Nephron progenitor cell (in vitro differentiated cells): ENCODE data around the gene VWDE.
A peak's percentile ranks its signal among the peaks of the same experiment; 100 is the strongest.

Experiments used
- DNase-seq: peaks from one replicate; pipeline ENCODE4 v3.0.0; 2021
- H3K27ac Mint-ChIP-seq: 2 replicates; pipeline ENCODE4 v1.8.0; 2021; ENCODE audit warnings: mild to moderate bottlenecking, moderate library complexity, mixed read lengths
- H3K27me3 Mint-ChIP-seq: 2 replicates; pipeline ENCODE4 v1.8.0; 2021; ENCODE audit warnings: mild to moderate bottlenecking, low read depth, mixed read lengths; ENCODE audit not compliant: poor library complexity
- H3K36me3 Mint-ChIP-seq: 2 replicates; pipeline ENCODE4 v1.8.0; 2021; ENCODE audit warnings: low read depth, mixed read lengths
- H3K4me1 Mint-ChIP-seq: 2 replicates; pipeline ENCODE4 v1.8.0; 2021; ENCODE audit warnings: mixed read lengths
- H3K4me3 Mint-ChIP-seq: 2 replicates; pipeline ENCODE4 v1.8.0; 2021; ENCODE audit warnings: mild to moderate bottlenecking, moderate library complexity, mixed read lengths
- H3K9me3 Mint-ChIP-seq: 2 replicates; pipeline ENCODE4 v1.8.0; 2021; ENCODE audit warnings: mild to moderate bottlenecking, moderate library complexity, mixed read lengths
- TF ChIP-seq, protein P1 (sequence below): fragments of 200-600 bp; sonication (generic); IDR thresholded peaks from 2 replicates; pipeline ENCODE4 v1.5.0; 2021; ENCODE audit warnings: antibody characterized with exemption

The VWDE gene

DNA sequence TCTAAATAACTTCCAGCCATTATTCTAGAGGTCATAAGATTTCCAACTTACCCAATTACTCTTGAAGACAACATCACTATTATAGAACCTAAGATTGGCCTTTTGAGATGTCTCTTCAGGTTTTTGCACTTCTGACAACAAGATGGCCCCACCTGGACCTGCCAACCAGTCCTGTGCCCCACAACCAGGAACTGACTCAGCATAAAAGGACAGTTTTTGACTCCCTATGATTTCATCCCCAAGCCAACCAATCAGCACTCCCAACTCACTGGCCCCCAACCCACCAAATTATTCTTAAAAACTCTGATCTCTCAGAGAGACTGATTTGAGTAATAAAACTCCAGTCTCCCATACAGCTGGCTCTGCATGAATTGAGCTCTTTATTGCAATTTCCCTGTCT is 98.2 kb downstream of the VWDE start:
- no peak for DNase-seq
- no peaks in the 10 kb centered on the region for H3K9me3 Mint-ChIP-seq
- H3K4me1 Mint-ChIP-seq, result no peaks in the 10 kb centered on the region
- no peak overlapping the region for H3K4me3 Mint-ChIP-seq
- no peaks in the 10 kb centered on the region for H3K27me3 Mint-ChIP-seq
- H3K27ac Mint-ChIP-seq, result no peak overlapping the region
- TF ChIP-seq, protein P1, sequence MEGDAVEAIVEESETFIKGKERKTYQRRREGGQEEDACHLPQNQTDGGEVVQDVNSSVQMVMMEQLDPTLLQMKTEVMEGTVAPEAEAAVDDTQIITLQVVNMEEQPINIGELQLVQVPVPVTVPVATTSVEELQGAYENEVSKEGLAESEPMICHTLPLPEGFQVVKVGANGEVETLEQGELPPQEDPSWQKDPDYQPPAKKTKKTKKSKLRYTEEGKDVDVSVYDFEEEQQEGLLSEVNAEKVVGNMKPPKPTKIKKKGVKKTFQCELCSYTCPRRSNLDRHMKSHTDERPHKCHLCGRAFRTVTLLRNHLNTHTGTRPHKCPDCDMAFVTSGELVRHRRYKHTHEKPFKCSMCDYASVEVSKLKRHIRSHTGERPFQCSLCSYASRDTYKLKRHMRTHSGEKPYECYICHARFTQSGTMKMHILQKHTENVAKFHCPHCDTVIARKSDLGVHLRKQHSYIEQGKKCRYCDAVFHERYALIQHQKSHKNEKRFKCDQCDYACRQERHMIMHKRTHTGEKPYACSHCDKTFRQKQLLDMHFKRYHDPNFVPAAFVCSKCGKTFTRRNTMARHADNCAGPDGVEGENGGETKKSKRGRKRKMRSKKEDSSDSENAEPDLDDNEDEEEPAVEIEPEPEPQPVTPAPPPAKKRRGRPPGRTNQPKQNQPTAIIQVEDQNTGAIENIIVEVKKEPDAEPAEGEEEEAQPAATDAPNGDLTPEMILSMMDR, result no peak
- H3K36me3 Mint-ChIP-seq, result no peaks in the 10 kb centered on the region

GRCh38 chr7:12303495-12303894 is 100.2 kb downstream of the VWDE start:
- Mint-ChIP-seq H3K27ac (no peak overlapping the region), H3K4me1 (no peaks in the 10 kb centered on the region), H3K27me3 (no peaks in the 10 kb centered on the region), H3K9me3 (peaks cover 6% of the 10 kb centered on the region), H3K36me3 (no peaks in the 10 kb centered on the region), H3K4me3 (no peak overlapping the region)
- DNase-seq, result no peak
- TF ChIP-seq, protein P1, result no peak

DNA sequence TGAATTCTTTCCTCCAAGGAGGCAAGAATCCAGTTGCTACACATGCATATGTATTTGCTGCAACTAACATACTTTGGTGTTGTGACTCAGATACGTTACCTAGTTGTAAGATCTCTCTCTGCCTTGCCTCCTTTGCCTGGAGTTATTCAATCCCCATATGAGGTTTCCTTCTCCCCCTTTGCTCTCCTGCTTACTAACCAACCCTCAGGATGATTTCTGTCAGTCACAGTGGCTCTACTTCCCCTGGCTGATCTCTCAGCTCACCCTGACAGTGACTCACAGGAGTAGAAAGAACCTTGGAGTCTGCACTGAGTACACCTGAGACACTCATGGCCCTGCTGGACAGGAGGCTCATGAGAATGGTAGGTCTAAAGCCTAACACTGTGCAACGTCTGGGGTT is 100.6 kb downstream of the VWDE start:
- DNase-seq, result no peak
- Mint-ChIP-seq H3K27ac (peak overlapping the region; percentile 44), H3K4me3 (no peak overlapping the region), H3K4me1 (no peaks in the 10 kb centered on the region), H3K27me3 (no peaks in the 10 kb centered on the region), H3K9me3 (peaks cover 6% of the 10 kb centered on the region), H3K36me3 (no peaks in the 10 kb centered on the region)
- TF ChIP-seq, protein P1, result no peak

GRCh38 chr7:12300415-12300814 is 103.2 kb downstream of the VWDE start:
- no peak overlapping the region for H3K27ac Mint-ChIP-seq
- TF ChIP-seq, protein P1, result no peak
- H3K36me3 Mint-ChIP-seq, result no peaks in the 10 kb centered on the region
- no peak overlapping the region for H3K4me3 Mint-ChIP-seq
- H3K4me1 Mint-ChIP-seq, result peaks cover 12% of the 10 kb centered on the region
- H3K27me3 Mint-ChIP-seq, result no peaks in the 10 kb centered on the region
- H3K9me3 Mint-ChIP-seq, result peaks cover 6% of the 10 kb centered on the region
- no peak for DNase-seq

GRCh38 chr7:12299367-12299766 is 104.3 kb downstream of the VWDE start:
- peaks cover 11% of the 10 kb centered on the region for H3K9me3 Mint-ChIP-seq

More at GRCh38 chr7:12299367-12299766, 104.3 kb downstream of the VWDE start:
- no peak for DNase-seq
- no peak overlapping the region for H3K27ac Mint-ChIP-seq
- H3K36me3 Mint-ChIP-seq, result no peaks in the 10 kb centered on the region
- H3K27me3 Mint-ChIP-seq, result no peaks in the 10 kb centered on the region
- TF ChIP-seq, protein P1, result no peak
- no peak overlapping the region for H3K4me3 Mint-ChIP-seq
- H3K4me1 Mint-ChIP-seq, result peaks cover 16% of the 10 kb centered on the region
